Inflammatory macrophage (primary cell): Measurements from ENCODE around the gene PSMC6.
"Not testable (repeated sequence)": the region's sequence is repeated elsewhere in the genome, so short reads cannot be mapped to it uniquely, and the experiment has no call there.

Source experiments
- DNase-seq, 2 donors: peaks; one replicate each; pipeline ENCODE4 v3.0.0-alpha.2; 2020 to 2022

Gene PSMC6

GRCh38 chr14:52723514-52724359 lies 16.7 kb downstream of the PSMC6 start:
- DNase-seq, result no peak

GRCh38 chr14:52724360-52724644 lies 17.3 kb downstream of the PSMC6 start:
- DNase-seq, result no peak

DNA sequence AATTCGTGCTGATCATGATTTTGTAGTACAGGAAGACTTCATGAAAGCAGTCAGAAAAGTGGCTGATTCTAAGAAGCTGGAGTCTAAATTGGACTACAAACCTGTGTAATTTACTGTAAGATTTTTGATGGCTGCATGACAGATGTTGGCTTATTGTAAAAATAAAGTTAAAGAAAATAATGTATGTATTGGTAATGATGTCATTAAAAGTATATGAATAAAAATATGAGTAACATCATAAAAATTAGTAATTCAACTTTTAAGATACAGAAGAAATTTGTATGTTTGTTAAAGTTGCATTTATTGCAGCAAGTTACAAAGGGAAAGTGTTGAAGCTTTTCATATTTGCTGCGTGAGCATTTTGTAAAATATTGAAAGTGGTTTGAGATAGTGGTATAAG lies 20.5 kb downstream of the PSMC6 start:
- not testable (repeated sequence) for DNase-seq

- DNase-seq, result not testable (repeated sequence)
Observed at GRCh38 chr14:52729035-52729434, 22.0 kb downstream of the PSMC6 start.

DNA sequence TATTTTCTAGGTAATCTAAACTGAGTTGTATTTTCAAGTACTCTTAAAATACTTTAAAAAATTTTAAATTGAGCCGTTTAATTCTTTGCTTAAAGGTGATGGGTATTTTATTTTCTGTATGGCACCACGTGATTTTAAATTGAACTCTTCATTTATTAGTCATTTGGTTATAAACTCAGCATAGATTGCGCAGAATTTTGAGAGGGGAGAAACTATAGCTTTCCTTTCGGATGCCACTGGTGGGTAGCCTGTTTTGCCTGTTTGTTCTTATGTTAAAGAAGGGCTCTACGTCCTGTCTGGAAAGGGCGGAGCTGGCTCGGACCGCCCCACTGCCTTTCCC lies 22.6 kb downstream of the PSMC6 start:
- no peak for DNase-seq

DNA sequence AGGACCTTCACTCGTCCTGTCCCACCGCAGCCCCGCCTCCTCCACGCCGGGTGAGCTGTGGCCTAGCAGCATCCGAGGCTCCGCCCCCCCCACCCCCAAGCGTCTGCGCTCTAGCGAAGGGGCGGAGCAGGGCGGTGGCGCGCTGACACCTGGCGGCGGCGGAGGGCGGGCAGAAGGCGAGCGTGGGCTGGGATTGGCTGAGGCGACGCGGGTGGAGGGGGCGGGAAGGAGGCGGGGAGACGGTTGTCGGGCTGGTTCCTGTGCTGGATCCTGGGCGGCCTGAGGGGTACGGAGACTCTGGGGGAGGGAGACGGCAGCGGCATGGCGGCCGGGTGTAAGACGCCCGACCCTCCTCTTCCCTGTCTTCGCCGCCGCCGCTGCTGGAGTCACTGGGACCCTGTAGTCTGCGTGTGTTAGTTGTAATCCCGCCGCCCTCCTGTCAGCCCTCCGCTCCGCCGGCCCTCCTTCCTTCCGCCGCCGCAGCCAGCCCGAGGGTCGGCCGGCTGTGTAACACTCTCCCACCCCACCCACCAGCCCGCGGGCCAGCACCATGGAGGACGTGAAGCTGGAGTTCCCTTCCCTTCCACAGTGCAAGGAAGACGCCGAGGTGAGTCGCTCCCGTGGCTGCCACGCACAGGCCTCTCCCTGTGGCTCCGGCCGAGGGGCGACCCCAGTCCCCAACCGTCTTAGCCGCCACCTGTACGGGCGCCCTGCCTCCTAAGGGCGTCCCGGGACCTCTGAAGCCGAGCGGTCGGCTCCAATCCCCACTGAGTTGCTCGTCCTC lies 23.1 kb downstream of the PSMC6 start, which contains the start of gene STYX:
Gene STYX (plus strand): TSS at position 242 of the 784 bp plus-strand sequence. CDS start 309 bp downstream, at position 551.
- peak; percentile 97 to 98 for DNase-seq

DNA sequence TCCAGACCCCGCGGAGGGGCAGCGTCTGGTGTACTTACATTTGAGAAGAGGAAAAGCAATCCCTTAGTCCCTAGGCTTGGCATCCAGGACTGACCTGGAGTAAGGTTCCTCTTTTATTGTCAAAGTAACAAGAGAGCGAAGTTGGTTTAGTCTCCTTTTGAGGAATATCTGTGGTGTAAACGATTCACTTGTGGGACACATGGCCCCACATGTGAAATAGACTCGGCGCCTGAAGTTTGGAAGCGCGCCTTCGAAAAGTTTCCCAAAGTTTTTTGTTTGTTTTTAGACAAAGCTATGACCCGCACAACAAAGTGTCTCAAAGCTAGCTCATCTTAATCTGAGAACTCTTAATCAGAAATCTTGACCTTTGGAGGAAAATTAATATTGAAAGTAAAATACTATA lies 23.7 kb downstream of the PSMC6 start:
- DNase-seq, result peak; percentile 47 to 48

- DNase-seq, result no peak
Observed at GRCh38 chr14:52733824-52734223, 26.8 kb downstream of the PSMC6 start.

- DNase-seq, result no peak
Observed at GRCh38 chr14:52735921-52736489, 29.0 kb downstream of the PSMC6 start.

- no peak for DNase-seq
Observed at GRCh38 chr14:52738409-52738808, 31.4 kb downstream of the PSMC6 start.

DNA sequence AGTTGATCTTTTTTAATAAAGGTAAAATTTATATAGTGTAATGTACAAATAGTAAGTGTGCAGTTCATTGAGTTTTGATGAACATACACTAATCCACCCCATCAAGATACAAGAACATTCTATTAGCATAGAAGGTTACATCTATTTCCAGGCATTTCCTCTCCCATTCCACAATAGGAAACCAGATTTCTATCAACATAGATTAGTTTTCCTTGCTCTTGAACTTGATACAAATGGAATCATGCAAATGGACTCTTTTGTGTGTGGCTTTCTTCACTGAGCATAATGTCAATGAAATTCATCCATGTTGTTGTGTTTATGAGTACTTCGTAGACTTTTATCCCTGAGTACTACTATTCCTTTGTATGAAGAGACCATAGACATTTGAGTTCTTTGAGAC lies 33.8 kb downstream of the PSMC6 start:
- DNase-seq, result no peak

GRCh38 chr14:52741865-52742264 lies 34.9 kb downstream of the PSMC6 start:
- DNase-seq, result no peak

- DNase-seq, result no peak
Observed at GRCh38 chr14:52748647-52749292, 41.8 kb downstream of the PSMC6 start.

DNA sequence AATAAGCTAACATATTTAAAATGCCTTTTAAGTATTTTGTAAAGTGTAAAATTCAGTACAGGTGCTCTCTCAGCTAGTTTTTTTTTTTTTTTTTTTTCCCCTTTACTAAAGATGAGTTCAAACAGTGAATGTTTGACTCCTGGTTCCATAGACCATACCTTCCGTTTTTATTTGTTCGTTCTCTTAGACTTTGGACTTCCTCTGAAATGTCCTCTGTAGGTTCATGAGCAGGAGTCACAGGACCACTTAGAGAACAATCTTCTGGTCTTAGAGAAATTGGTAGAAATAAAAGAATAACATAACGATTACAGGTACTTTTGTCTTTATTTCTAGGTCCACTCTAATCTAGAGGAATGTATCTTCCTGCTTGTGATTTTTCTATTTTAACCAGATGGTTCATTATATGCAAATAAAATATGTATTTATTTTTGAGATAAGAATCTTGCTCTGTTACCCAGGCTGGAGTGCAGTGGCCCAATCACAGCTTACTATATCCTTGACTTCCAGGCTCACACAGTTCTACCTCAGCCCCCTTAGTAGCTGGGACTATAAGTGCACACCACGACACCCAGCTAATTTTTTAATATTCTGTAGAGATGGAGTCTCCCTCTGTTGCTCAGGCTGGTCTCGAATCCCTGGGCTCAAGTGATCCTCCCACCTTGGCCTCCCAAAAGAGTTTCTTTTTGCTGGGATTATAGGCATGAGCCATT lies 48.8 kb downstream of the PSMC6 start:
- no peak for DNase-seq

- DNase-seq, result no peak
Observed at GRCh38 chr14:52759145-52759544, 52.1 kb downstream of the PSMC6 start.

DNA sequence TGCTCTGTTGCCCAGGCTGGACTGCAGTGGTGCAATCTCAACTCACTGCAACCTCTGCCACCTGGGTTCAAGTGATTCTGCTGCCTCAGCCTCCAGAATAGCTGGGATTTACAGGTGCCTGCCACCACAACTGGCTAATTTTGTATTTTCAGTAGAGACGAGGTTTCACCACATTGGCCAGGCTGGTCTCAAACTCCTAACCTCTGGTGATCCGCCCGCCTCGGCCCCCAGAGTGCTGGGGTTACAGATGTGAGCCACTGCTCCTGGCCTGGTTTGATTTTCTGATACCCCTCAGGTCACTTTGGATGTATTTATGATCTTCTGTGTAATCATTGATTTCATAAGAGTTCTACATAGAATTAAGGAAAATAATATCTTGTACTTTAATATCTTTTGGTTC lies 55.9 kb downstream of the PSMC6 start:
- DNase-seq, result not testable (repeated sequence)

DNA sequence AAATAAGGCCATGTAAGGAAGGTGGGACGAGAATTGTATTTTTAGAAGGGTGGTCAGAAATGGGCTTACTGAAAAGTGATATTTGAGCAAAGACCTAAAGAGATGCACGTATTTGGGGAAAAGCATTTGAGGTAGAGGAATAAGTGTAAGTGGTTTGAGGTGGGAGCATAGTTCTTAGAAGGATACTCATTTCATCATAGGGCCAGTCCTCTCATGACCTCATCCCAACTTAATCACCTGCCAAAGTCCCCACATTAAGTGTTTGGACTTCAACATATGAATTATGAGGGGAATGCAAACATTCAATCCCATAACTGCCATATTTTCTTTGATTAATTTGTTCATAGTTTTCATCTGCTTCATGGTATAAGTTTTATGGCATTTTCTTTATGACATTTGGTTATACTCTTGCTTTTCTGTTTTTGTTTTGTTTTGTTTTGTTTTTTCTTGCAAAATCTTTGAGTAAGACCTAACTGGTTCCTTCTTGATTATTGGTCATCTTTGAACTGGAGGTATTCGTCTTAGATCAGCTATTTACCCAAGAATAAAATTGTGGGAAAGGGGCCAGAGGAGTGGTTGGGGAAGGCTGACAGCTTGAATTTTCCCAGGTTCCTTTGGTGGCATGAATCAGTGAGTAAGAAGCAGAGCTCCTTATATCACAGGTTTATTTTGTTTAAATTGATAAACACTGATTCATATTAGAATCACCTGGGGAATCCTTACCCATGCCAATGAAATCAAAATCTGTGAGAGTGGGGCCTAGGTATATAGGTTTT lies 60.2 kb downstream of the PSMC6 start:
- DNase-seq, result no peak

DNA sequence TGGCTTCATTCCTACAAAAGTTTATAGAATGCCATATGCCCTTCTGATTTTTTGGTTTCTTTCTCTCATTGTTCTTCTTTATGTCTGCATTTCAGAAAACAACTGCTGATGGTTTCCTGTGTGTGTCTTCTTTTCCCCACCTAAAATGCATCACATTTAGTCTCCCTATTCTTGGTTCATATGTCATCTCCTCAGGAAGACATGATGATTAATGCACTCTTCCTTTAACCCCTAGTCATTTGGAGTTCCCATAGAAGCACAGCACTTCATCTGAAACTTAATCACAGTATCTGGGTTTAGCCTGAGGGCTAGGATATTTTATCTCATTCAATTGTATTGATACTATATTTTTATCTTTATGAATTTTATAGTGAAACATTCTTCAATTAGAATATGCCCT lies 62.9 kb downstream of the PSMC6 start:
- DNase-seq, result no peak

GRCh38 chr14:52776816-52777215 lies 69.8 kb downstream of the PSMC6 start:
- no peak for DNase-seq
